Suprapubic skin (tissue), 3 donors: ENCODE results near the gene GMCL2.

ENCODE experiments used
- POLR2AphosphoS5 ChIP-seq, 3 donors: sonication (generic); formaldehyde crosslinking; IDR thresholded peaks; one replicate each; pipeline ENCODE4 v1.6.1; 2017; ENCODE audit warnings: antibody characterized with exemption in 3 of 3
- TF ChIP-seq, protein P1 (sequence below), 2 donors: fragments of 200-600 bp in 1 of 2; fragments of 450-650 bp in 1 of 2; sonication (generic) in 1 of 2; IDR thresholded peaks; one replicate each; pipeline ENCODE4 v1.5.1; 2016 to 2019; ENCODE audit warnings: antibody characterized with exemption in 2 of 2, mild to moderate bottlenecking in 1 of 2, moderate library complexity in 1 of 2

DNA sequence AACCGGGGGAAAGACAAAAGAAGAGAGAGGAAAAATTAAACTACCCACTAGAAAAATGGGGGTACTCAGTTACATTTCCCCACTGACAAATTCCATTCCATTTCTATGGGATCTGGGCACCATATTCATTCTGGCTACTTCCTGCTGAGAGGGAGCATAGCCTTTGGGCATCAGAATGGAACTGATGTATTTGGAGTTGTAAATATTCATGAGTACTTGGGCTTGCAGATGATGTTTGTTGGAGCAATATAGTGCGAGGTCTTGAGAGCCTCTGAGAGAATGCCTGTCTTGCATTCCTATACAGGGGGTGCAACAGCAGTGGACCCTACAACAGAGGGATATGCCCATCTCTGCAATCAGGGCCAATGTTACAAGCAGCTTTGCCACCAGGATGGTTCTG lies 16.7 kb downstream of the GMCL2 start:
- TF ChIP-seq, protein P1, sequence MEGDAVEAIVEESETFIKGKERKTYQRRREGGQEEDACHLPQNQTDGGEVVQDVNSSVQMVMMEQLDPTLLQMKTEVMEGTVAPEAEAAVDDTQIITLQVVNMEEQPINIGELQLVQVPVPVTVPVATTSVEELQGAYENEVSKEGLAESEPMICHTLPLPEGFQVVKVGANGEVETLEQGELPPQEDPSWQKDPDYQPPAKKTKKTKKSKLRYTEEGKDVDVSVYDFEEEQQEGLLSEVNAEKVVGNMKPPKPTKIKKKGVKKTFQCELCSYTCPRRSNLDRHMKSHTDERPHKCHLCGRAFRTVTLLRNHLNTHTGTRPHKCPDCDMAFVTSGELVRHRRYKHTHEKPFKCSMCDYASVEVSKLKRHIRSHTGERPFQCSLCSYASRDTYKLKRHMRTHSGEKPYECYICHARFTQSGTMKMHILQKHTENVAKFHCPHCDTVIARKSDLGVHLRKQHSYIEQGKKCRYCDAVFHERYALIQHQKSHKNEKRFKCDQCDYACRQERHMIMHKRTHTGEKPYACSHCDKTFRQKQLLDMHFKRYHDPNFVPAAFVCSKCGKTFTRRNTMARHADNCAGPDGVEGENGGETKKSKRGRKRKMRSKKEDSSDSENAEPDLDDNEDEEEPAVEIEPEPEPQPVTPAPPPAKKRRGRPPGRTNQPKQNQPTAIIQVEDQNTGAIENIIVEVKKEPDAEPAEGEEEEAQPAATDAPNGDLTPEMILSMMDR (IDR thresholded peaks at IDR 0.05), result no peak
- no peak for TF ChIP-seq POLR2AphosphoS5 (IDR thresholded peaks at IDR 0.05)
